SK-N-SH (cell line): ENCODE results near the gene CALML3. TPM values are rescaled to one million over a fixed set of nuclear protein-coding genes. Genes with fewer than 3 reads are reported as not detected.

Source experiments
- CTCF ChIA-PET: fragments of 300-600, 350-600 bp; formaldehyde crosslinking; extraction: SDS; loops from one replicate; lab custom pipeline; 2021; lab: Yijun Ruan, JAX
- POLR2A ChIA-PET: fragments of 350-600 bp; sonication (Branson Sonifier 250); formaldehyde crosslinking; extraction: SDS; loops from one replicate; lab custom pipeline; 2020; ENCODE audit warnings: antibody characterized with exemption, inconsistent platforms; lab: Yijun Ruan, JAX
- DNase-seq: peaks from one replicate; pipeline ENCODE4 v3.0.0; 2012
- H2AFZ ChIP-seq: fragments of 200-600 bp; sonication (generic); 2 replicates; pipeline ENCODE4 v1.8.1; 2016; ENCODE audit warnings: antibody characterized with exemption, mild to moderate bottlenecking, low read depth
- H3F3A ChIP-seq: fragments of 200-600 bp; sonication (generic); replicated peaks from 2 replicates; pipeline ENCODE3; 2016; ENCODE audit warnings: antibody characterized with exemption, mild to moderate bottlenecking; ENCODE audit not compliant: insufficient read depth
- H3K27ac ChIP-seq, 2 experiments: fragments of 200-500 bp in 1 of 2; fragments of 200-600 bp in 1 of 2; sonication (Bioruptor generic) in 1 of 2; sonication (generic), shearing (Covaris generic) in 1 of 2; 2 replicates each; pipeline versions ENCODE4 v1.5.1 to v1.6.1; 2014 to 2016; ENCODE audit warnings: low read depth in 2 of 2, inconsistent platforms in 1 of 2, low read length in 1 of 2, mild to moderate bottlenecking in 1 of 2, mixed read lengths in 1 of 2
- H3K27me3 ChIP-seq: fragments of 200-600 bp; sonication (generic), shearing (Covaris generic); 2 replicates; pipeline ENCODE4 v1.6.1; 2016; ENCODE audit warnings: mixed run types; ENCODE audit not compliant: insufficient read depth
- H3K36me3 ChIP-seq, 2 experiments: fragments of 200-500 bp in 1 of 2; fragments of 200-600 bp in 1 of 2; sonication (Bioruptor generic) in 1 of 2; sonication (generic) in 1 of 2; replicated peaks in 1 of 2; 2 replicates each; pipeline versions ENCODE3 to v1.5.1; 2014 to 2016; ENCODE audit warnings: low read length in 1 of 2, mild to moderate bottlenecking in 1 of 2; ENCODE audit not compliant: insufficient read depth in 2 of 2, control insufficient read depth in 1 of 2
- H3K4me1 ChIP-seq, 2 experiments: fragments of 200-500 bp in 1 of 2; fragments of 200-600 bp in 1 of 2; sonication (Bioruptor generic) in 1 of 2; sonication (generic), shearing (Covaris generic) in 1 of 2; 2 replicates each; pipeline versions ENCODE4 v1.5.1 to v1.6.1; 2014 to 2016; ENCODE audit warnings: low read depth in 1 of 2, low read length in 1 of 2, mixed run types in 1 of 2; ENCODE audit not compliant: insufficient read depth in 2 of 2, control insufficient read depth in 1 of 2
- H3K4me2 ChIP-seq: fragments of 200-600 bp; sonication (generic), shearing (Covaris generic); 2 replicates; pipeline ENCODE4 v1.6.1; 2017; ENCODE audit warnings: mixed run types
- H3K4me3 ChIP-seq, 2 experiments: fragments of 200-500 bp in 1 of 2; fragments of 200-600 bp in 1 of 2; sonication (Bioruptor generic) in 1 of 2; sonication (generic), shearing (Covaris generic) in 1 of 2; 2 replicates each; pipeline versions ENCODE4 v1.5.1 to v1.8.1; 2014 to 2016; ENCODE audit warnings: low read depth in 2 of 2, inconsistent platforms in 1 of 2, low read length in 1 of 2, mild to moderate bottlenecking in 1 of 2, mixed read lengths in 1 of 2, moderate library complexity in 1 of 2
- H3K79me2 ChIP-seq: fragments of 200-600 bp; sonication (generic); 2 replicates; pipeline ENCODE4 v1.8.1; 2017; ENCODE audit warnings: mild to moderate bottlenecking; ENCODE audit not compliant: insufficient read depth
- H3K9ac ChIP-seq: fragments of 200-600 bp; sonication (generic); 2 replicates; pipeline ENCODE4 v1.6.1; 2017; ENCODE audit warnings: mixed run types
- H3K9me2 ChIP-seq: fragments of 200-600 bp; sonication (generic); 2 replicates; pipeline ENCODE4 v1.6.1; 2017; ENCODE audit warnings: mixed run types
- H3K9me3 ChIP-seq: fragments of 200-600 bp; sonication (generic); 2 replicates; pipeline ENCODE4 v1.6.1; 2017; ENCODE audit warnings: mixed run types, mild to moderate bottlenecking, moderate library complexity
- H4K20me1 ChIP-seq: fragments of 200-600 bp; sonication (generic); 2 replicates; pipeline ENCODE4 v1.6.1; 2017; ENCODE audit warnings: mild to moderate bottlenecking, mixed run types; ENCODE audit not compliant: insufficient read depth
- ELF1 ChIP-seq: IDR thresholded peaks from 2 replicates; pipeline ENCODE4 v1.4.0; 2012
- EP300 ChIP-seq, 2 experiments: IDR thresholded peaks; 2 replicates each; pipeline versions ENCODE4 v1.4.0 to v1.6.1; 2012; ENCODE audit warnings: borderline replicate concordance in 1 of 2, low read depth in 1 of 2, low read length in 1 of 2
- EZH2phosphoT487 ChIP-seq: fragments of 200-600 bp; sonication (generic); IDR thresholded peaks from 2 replicates; pipeline ENCODE4 v1.6.1; 2017; ENCODE audit warnings: low read depth, mixed run types, mild to moderate bottlenecking, antibody characterized with exemption, moderate library complexity, borderline replicate concordance
- FOSL2 ChIP-seq: IDR thresholded peaks from 2 replicates; pipeline ENCODE4 v1.4.0; 2012; ENCODE audit warnings: low read depth, mild to moderate bottlenecking, moderate library complexity, borderline replicate concordance
- GATA2 ChIP-seq: sonication (generic); formaldehyde crosslinking; IDR thresholded peaks from 2 replicates; pipeline ENCODE4 v1.5.0; 2020; ENCODE audit warnings: mild to moderate bottlenecking, missing genetic modification reagents
- JUND ChIP-seq: IDR thresholded peaks from 2 replicates; pipeline ENCODE4 v1.4.0; 2012
- MXI1 ChIP-seq: IDR thresholded peaks from 2 replicates; pipeline ENCODE4 v1.6.1; 2012; ENCODE audit warnings: mild to moderate bottlenecking, low read depth, low read length, improper control_type of control experiment
- NFIC ChIP-seq: IDR thresholded peaks from 2 replicates; pipeline ENCODE4 v1.4.0; 2012; ENCODE audit warnings: borderline replicate concordance
- POLR2AphosphoS5 ChIP-seq: IDR thresholded peaks from 2 replicates; pipeline ENCODE4 v1.6.1; 2012; ENCODE audit warnings: low read depth, low read length
- RFX5 ChIP-seq: IDR thresholded peaks from 2 replicates; pipeline ENCODE4 v1.6.1; 2012; ENCODE audit warnings: mild to moderate bottlenecking, improper control_type of control experiment, low read length
- SMC3 ChIP-seq: IDR thresholded peaks from 2 replicates; pipeline ENCODE4 v1.6.1; 2012; ENCODE audit warnings: low read depth, low read length, improper control_type of control experiment
- TAF1 ChIP-seq: IDR thresholded peaks from 2 replicates; pipeline ENCODE4 v1.6.1; 2012; ENCODE audit warnings: low read depth, mild to moderate bottlenecking, low read length, moderate library complexity, borderline replicate concordance
- whole genome bisulfite sequencing: methylation state at CpG from one replicate; pipeline ENCODE4 v1.1.6; 2017; ENCODE audit warnings: low lambda C conversion rate; 5-methylcytosine and 5-hydroxymethylcytosine counted together
- polyA plus RNA-seq, 3 experiments: library from polyadenylated mRNA; depleted of rRNA; stranded (reverse); fragments of >200 nt; gene quantifications; 2 replicates each; pipeline ENCODE4 v1.2.3, GENCODE V29; 2012
- TF ChIP-seq, protein P1 (sequence below): IDR thresholded peaks from 2 replicates; pipeline ENCODE4 v1.4.0; 2012; ENCODE audit warnings: low read depth, borderline replicate concordance
- TF ChIP-seq, protein P2 (sequence below): fragments of 150-350 bp; IDR thresholded peaks from 2 replicates; pipeline ENCODE4 v1.6.1; 2017; ENCODE audit warnings: antibody characterized with exemption, low read length, low read depth, borderline replicate concordance

Gene CALML3
- polyA plus RNA-seq, 1 of the 3 experiments (the other 2 are of a cell fraction), result not detected

DNA sequence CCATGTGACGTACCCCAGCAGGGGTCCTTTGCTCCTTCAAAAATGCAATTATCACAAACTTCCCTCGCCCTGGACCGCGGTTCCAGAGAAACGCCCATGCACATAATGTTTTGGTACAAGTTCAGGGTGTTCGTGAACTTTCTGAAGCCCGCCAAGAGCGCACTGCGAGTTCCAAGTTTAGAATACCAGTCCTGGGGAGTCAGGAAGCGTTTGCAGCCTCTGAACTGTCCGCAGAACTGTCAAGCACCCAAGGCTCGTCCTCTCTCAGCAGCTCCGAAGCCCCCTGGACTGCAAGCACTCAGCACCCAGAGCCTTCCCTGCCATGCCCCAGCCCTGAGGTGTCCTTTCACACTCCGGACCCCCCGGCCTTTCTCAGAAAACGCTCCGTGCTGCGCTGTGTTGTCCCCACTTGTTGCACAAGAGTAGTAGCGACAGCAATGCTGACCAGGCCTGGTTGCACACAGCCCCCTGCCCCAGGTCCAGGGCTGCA lies 30.3 kb downstream of the CALML3 start:
- no peak overlapping the region for H3K4me2 ChIP-seq
- CTCF ChIA-PET, result interaction anchor here (0.8 kb wide), 1 partner anchor 68 kb away, joined by 3 read pairs; no protein-coding TSS in a partner anchor

DNA sequence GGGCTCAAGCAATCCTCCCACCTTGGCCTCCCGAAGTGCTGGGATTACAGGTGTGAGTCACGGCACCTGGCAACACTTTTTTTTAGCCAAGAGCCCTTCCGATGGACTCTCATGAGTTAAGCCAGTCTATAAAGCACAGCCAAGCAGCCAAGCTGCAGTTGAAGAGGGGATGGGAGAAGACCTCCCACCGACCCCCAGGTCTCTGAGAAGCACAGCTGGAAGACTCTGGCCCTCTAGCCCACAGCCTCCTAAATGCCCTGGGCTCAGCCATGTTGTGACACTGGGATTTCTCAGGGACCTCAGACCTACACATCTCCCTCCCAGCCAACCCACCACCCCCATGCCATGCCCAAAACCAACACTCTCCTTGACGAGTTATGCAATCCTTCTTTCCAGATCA lies 31.1 kb downstream of the CALML3 start:
- Histone ChIP-seq H3K9ac (no peak overlapping the region), H3K79me2 (no peaks in the 10 kb centered on the region), H2AFZ (no peak overlapping the region), H3K36me3 (no peaks in the 10 kb centered on the region), H4K20me1 (no peaks in the 10 kb centered on the region), H3K9me2 (no peaks in the 10 kb centered on the region), H3K27me3 (no peaks in the 10 kb centered on the region), H3K4me2 (no peak overlapping the region), H3F3A (peaks cover 10% of the 10 kb centered on the region), H3K9me3 (no peaks in the 10 kb centered on the region), H3K27ac (no peak overlapping the region), H3K4me3 (no peak overlapping the region), H3K4me1 (peaks cover 9 to 24% of the 10 kb centered on the region in 2 experiments; a peak in 3 of 4 replicates)
- no peak for DNase-seq
- TF ChIP-seq SMC3 (no peak), EP300 (IDR thresholded peaks at IDR 0.05; ENCODE audit: borderline replicate concordance in 1 of 2, low read depth in 1 of 2, low read length in 1 of 2) (no peak), POLR2AphosphoS5 (no peak), MXI1 (no peak), NFIC (no peak), FOSL2 (no peak), EZH2phosphoT487 (no peak), RFX5 (no peak), JUND (no peak), TAF1 (no peak), ELF1 (no peak)
- TF ChIP-seq, protein P1, sequence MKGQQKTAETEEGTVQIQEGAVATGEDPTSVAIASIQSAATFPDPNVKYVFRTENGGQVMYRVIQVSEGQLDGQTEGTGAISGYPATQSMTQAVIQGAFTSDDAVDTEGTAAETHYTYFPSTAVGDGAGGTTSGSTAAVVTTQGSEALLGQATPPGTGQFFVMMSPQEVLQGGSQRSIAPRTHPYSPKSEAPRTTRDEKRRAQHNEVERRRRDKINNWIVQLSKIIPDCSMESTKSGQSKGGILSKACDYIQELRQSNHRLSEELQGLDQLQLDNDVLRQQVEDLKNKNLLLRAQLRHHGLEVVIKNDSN, result no peak
- TF ChIP-seq, protein P2, sequence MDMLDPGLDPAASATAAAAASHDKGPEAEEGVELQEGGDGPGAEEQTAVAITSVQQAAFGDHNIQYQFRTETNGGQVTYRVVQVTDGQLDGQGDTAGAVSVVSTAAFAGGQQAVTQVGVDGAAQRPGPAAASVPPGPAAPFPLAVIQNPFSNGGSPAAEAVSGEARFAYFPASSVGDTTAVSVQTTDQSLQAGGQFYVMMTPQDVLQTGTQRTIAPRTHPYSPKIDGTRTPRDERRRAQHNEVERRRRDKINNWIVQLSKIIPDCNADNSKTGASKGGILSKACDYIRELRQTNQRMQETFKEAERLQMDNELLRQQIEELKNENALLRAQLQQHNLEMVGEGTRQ, result no peak
- 85% methylated on average over 4 of the region's 5 CpGs for WGBS
- CTCF ChIA-PET, result interaction anchor here (0.9 kb wide), 2 partner anchors 12 to 67 kb away, joined by 4 read pairs; no protein-coding TSS in a partner anchor
- POLR2A ChIA-PET, result no interaction called here

More for the DNA sequence above, 30.3 kb downstream of the CALML3 start:
- WGBS, result 98% methylated on average over 14 of the region's 19 CpGs
- Histone ChIP-seq H3K36me3 (no peaks in the 10 kb centered on the region), H3K9me3 (no peaks in the 10 kb centered on the region), H3K4me1 (peaks cover 13 to 19% of the 10 kb centered on the region in 2 experiments; a peak in 3 of 4 replicates), H3K27ac (no peak overlapping the region), H2AFZ (no peak overlapping the region), H3K4me3 (no peak overlapping the region), H3K79me2 (no peaks in the 10 kb centered on the region), H4K20me1 (no peaks in the 10 kb centered on the region), H3K9ac (no peak overlapping the region), H3K27me3 (no peaks in the 10 kb centered on the region)
- TF ChIP-seq TAF1 (no peak), GATA2 (no peak)
- TF ChIP-seq, all 33 proteins: peak for 0
- DNase-seq, result no peak
- Histone ChIP-seq H3K9me2 (no peaks in the 10 kb centered on the region), H3F3A (peaks cover 11% of the 10 kb centered on the region)
- POLR2A ChIA-PET, result no interaction called here
